ENCODE measurements around the gene MYO5C. TPM values are rescaled to one million over a fixed set of nuclear protein-coding genes. Genes with fewer than 3 reads are reported as not detected.
"Not testable (repeated sequence)": the region's sequence is repeated elsewhere in the genome, so short reads cannot be mapped to it uniquely, and the experiment has no call there.

The MYO5C gene
- total RNA-seq, 2 experiments from 2014 or later, result 1.6 to 1.9 TPM

GRCh38 chr15:52292780-52293392, 2.7 kb downstream of the MYO5C start:
- Mint-ChIP-seq H3K4me1 (peaks cover 23% of the 10 kb centered on the region), H3K9me3 (no peaks in the 10 kb centered on the region), H3K36me3 (no peaks in the 10 kb centered on the region), H3K4me3 (no peak overlapping the region), H3K27ac (no peak overlapping the region), H3K27me3 (peaks cover 48% of the 10 kb centered on the region)
- POLR2A ChIA-PET, result no interaction called here
- ATAC-seq (ENCODE audit: low read depth) (no peak), DNase-seq (no peak)

- H3K27me3 Mint-ChIP-seq, result peaks cover 36% of the 10 kb centered on the region
- no peak overlapping the region for H3K4me3 Mint-ChIP-seq
- peak; percentile 32 for ATAC-seq (ENCODE audit: low read depth)
- POLR2A ChIA-PET, result interaction anchor here (0.7 to 1.1 kb wide), 2 partner anchors 13 to 29 kb away, joined by 3 to 5 read pairs; no protein-coding TSS in a partner anchor
- H3K36me3 Mint-ChIP-seq, result no peaks in the 10 kb centered on the region
- H3K27ac Mint-ChIP-seq, result peak overlapping the region; percentile 10
- peaks cover 23% of the 10 kb centered on the region for H3K4me1 Mint-ChIP-seq
- no peak for DNase-seq
- no peaks in the 10 kb centered on the region for H3K9me3 Mint-ChIP-seq
These were observed 4.4 kb downstream of the MYO5C start for GRCh38 chr15:52291204-52291603.

GRCh38 chr15:52290800-52291199, 4.8 kb downstream of the MYO5C start:
- DNase-seq (no peak), ATAC-seq (ENCODE audit: low read depth) (no peak)
- peaks cover 31% of the 10 kb centered on the region for H3K27me3 Mint-ChIP-seq
- peaks cover 23% of the 10 kb centered on the region for H3K4me1 Mint-ChIP-seq
- H3K27ac Mint-ChIP-seq, result no peak overlapping the region
- no peaks in the 10 kb centered on the region for H3K36me3 Mint-ChIP-seq
- POLR2A ChIA-PET, result interaction anchor here (0.7 to 1.1 kb wide), 2 partner anchors 13 to 28 kb away, joined by 3 to 5 read pairs; no protein-coding TSS in a partner anchor
- H3K4me3 Mint-ChIP-seq, result no peak overlapping the region
- no peaks in the 10 kb centered on the region for H3K9me3 Mint-ChIP-seq

GRCh38 chr15:52290329-52290728, 5.3 kb downstream of the MYO5C start:
- ATAC-seq (ENCODE audit: low read depth) (no peak), DNase-seq (no peak)
- Mint-ChIP-seq H3K36me3 (no peaks in the 10 kb centered on the region), H3K4me3 (no peak overlapping the region), H3K27me3 (peaks cover 31% of the 10 kb centered on the region), H3K4me1 (peaks cover 23% of the 10 kb centered on the region), H3K9me3 (no peaks in the 10 kb centered on the region), H3K27ac (no peak overlapping the region)
- POLR2A ChIA-PET, result interaction anchor here (1.1 kb wide), 1 partner anchor 13 kb away, joined by 5 read pairs; no protein-coding TSS in a partner anchor

- POLR2A ChIA-PET, result no interaction called here
- Mint-ChIP-seq H3K4me1 (peaks cover 23% of the 10 kb centered on the region), H3K27me3 (peaks cover 28% of the 10 kb centered on the region), H3K27ac (no peak overlapping the region), H3K4me3 (no peak overlapping the region), H3K9me3 (no peaks in the 10 kb centered on the region), H3K36me3 (no peaks in the 10 kb centered on the region)
- ATAC-seq (ENCODE audit: low read depth) (no peak), DNase-seq (no peak)
These were observed 5.9 kb downstream of the MYO5C start for GRCh38 chr15:52289629-52290081.

GRCh38 chr15:52288986-52289385, 6.6 kb downstream of the MYO5C start:
- Mint-ChIP-seq H3K9me3 (no peaks in the 10 kb centered on the region), H3K36me3 (no peaks in the 10 kb centered on the region), H3K4me3 (no peak overlapping the region), H3K27ac (no peak overlapping the region), H3K27me3 (peaks cover 25% of the 10 kb centered on the region), H3K4me1 (peaks cover 19% of the 10 kb centered on the region)
- DNase-seq (no peak), ATAC-seq (ENCODE audit: low read depth) (no peak)
- POLR2A ChIA-PET, result no interaction called here

- Mint-ChIP-seq H3K36me3 (no peaks in the 10 kb centered on the region), H3K4me3 (no peak overlapping the region), H3K27me3 (peaks cover 24% of the 10 kb centered on the region), H3K4me1 (peaks cover 15% of the 10 kb centered on the region), H3K9me3 (no peaks in the 10 kb centered on the region), H3K27ac (no peak overlapping the region)
- DNase-seq (no peak), ATAC-seq (ENCODE audit: low read depth) (no peak)
- POLR2A ChIA-PET, result no interaction called here
These were observed 7.3 kb downstream of the MYO5C start for GRCh38 chr15:52288051-52288942.

- Mint-ChIP-seq H3K4me3 (no peak overlapping the region), H3K27ac (no peak overlapping the region), H3K27me3 (peaks cover 20% of the 10 kb centered on the region), H3K36me3 (no peaks in the 10 kb centered on the region), H3K4me1 (peaks cover 11% of the 10 kb centered on the region), H3K9me3 (no peaks in the 10 kb centered on the region)
- DNase-seq, result no peak
- ATAC-seq (ENCODE audit: low read depth), result no peak
- POLR2A ChIA-PET, result no interaction called here
These were observed 8.5 kb downstream of the MYO5C start for GRCh38 chr15:52287114-52287513.

GRCh38 chr15:52285941-52286340, 9.7 kb downstream of the MYO5C start:
- H3K27ac Mint-ChIP-seq; DNase-seq; H3K4me1 Mint-ChIP-seq; H3K36me3 Mint-ChIP-seq; ATAC-seq (ENCODE audit: low read depth); POLR2A ChIA-PET; H3K4me3 Mint-ChIP-seq; H3K9me3 Mint-ChIP-seq: not testable (repeated sequence)
- H3K27me3 Mint-ChIP-seq, result peaks cover 15% of the 10 kb centered on the region

- peaks cover 15% of the 10 kb centered on the region for H3K27me3 Mint-ChIP-seq
- H3K27ac Mint-ChIP-seq, result no peak overlapping the region
- H3K9me3 Mint-ChIP-seq, result no peaks in the 10 kb centered on the region
- ATAC-seq (ENCODE audit: low read depth) (no peak), DNase-seq (no peak)
- POLR2A ChIA-PET, result no interaction called here
- no peaks in the 10 kb centered on the region for H3K36me3 Mint-ChIP-seq
- H3K4me1 Mint-ChIP-seq, result no peaks in the 10 kb centered on the region
- no peak overlapping the region for H3K4me3 Mint-ChIP-seq
These were observed 11.4 kb downstream of the MYO5C start for GRCh38 chr15:52284164-52284563.

GRCh38 chr15:52283281-52283680, 12.3 kb downstream of the MYO5C start:
- Mint-ChIP-seq H3K9me3 (no peaks in the 10 kb centered on the region), H3K4me1 (no peaks in the 10 kb centered on the region), H3K27ac (no peak overlapping the region), H3K4me3 (no peak overlapping the region), H3K36me3 (no peaks in the 10 kb centered on the region), H3K27me3 (peaks cover 20% of the 10 kb centered on the region)
- ATAC-seq (ENCODE audit: low read depth), result no peak
- DNase-seq, result no peak
- POLR2A ChIA-PET, result no interaction called here

GRCh38 chr15:52282418-52282817, 13.2 kb downstream of the MYO5C start:
- H3K27ac Mint-ChIP-seq, result no peak overlapping the region
- POLR2A ChIA-PET, result no interaction called here

GRCh38 chr15:52281085-52282035, 14.2 kb downstream of the MYO5C start:
- Mint-ChIP-seq H3K27ac (no peak overlapping the region), H3K36me3 (no peaks in the 10 kb centered on the region), H3K4me1 (no peaks in the 10 kb centered on the region), H3K4me3 (no peak overlapping the region), H3K9me3 (no peaks in the 10 kb centered on the region), H3K27me3 (peaks cover 20% of the 10 kb centered on the region)
- DNase-seq (no peak), ATAC-seq (ENCODE audit: low read depth) (no peak)
- POLR2A ChIA-PET, result no interaction called here

More at GRCh38 chr15:52282418-52282817, 13.2 kb downstream of the MYO5C start:
- Mint-ChIP-seq H3K4me3 (no peak overlapping the region), H3K9me3 (no peaks in the 10 kb centered on the region), H3K36me3 (no peaks in the 10 kb centered on the region), H3K27me3 (peaks cover 20% of the 10 kb centered on the region), H3K4me1 (no peaks in the 10 kb centered on the region)
- no peak for ATAC-seq (ENCODE audit: low read depth)
- DNase-seq, result no peak

Data from activated naive CD8-positive, alpha-beta T cell treated with anti-CD3 and anti-CD28 coated beads, Interleukin-2, amount 10 ng/mL, durations not matched to agents 7 days and 5 days (primary cell).